ENCODE measurements around the gene TMEM214.
"Not testable (repeated sequence)": the region's sequence is repeated elsewhere in the genome, so short reads cannot be mapped to it uniquely, and the experiment has no call there.

TMEM214 gene

DNA sequence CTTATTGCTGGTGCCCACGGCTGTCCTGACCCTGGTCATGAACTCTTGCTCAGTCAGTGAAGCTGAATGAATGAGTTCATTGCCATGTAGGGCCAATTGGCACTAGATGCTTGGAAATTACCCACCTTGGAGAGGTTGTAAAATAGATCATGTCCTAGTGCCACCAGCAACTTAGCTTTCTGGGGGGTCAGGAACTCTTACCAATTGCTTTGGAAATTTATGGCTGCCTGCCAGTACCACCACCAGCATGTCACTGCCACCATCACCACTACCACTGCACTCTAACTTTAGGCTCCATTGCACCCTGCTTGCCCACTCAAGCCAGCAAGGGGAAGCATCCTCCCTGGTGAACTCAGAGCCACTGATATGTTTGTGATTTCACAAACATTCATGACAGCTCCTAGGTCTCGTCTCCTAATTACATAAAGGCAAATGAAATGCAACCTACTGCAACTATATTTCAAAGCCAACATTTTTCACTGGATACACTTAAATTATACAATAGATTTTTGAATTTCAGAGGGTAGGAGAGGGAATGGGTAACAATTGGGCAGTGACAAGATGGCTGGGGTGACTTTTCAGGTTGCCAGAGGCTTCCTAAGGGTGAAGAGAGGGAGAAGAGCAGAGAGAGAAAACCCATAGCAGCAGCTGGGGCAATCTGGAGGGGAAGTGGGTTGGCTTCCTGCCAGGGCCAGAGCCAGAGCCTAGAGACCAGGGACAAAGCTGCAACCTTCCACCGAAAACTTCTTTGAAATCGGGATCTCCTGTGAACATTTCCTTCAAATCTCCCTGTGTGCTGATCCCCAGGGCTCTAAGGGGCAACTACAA is 42.2 kb downstream of the TMEM214 start:
- no peaks in the 10 kb centered on the region for H3K27me3 ChIP-seq (ENCODE audit: control insufficient read depth, insufficient read depth, low read length)
- no peak overlapping the region for H3K27ac ChIP-seq (ENCODE audit: low read length)
- no peaks in the 10 kb centered on the region for H3K36me3 ChIP-seq (ENCODE audit: control insufficient read depth, low read depth, low read length)
- H3K4me3 ChIP-seq (ENCODE audit: low read length) = no peak overlapping the region
- H3K4me1 ChIP-seq (ENCODE audit: control insufficient read depth, low read depth, low read length) = no peaks in the 10 kb centered on the region
- no peaks in the 10 kb centered on the region for H3K9me3 ChIP-seq (ENCODE audit: control insufficient read depth, low read depth, low read length)
- no peak overlapping the region for H3K9ac ChIP-seq (ENCODE audit: low read length)

DNA sequence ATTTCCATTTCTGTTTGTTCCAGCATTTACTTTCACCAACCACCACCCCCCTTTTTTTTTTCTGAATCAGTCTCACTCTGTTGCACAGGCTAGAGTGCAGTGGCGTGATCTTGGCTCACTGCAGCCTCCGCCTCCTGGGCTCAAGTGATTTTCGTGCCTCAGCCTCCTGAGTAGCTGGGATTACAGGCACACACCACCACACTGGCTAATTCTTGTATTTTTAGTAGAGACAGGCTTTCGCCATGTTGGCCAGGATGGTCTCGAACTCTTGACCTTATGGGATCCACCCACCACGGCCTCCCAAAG is 42.8 kb downstream of the TMEM214 start:
- H3K4me3 ChIP-seq (ENCODE audit: low read length); H3K9ac ChIP-seq (ENCODE audit: low read length); H3K4me1 ChIP-seq (ENCODE audit: control insufficient read depth, low read depth, low read length); H3K27me3 ChIP-seq (ENCODE audit: control insufficient read depth, insufficient read depth, low read length); H3K36me3 ChIP-seq (ENCODE audit: control insufficient read depth, low read depth, low read length); H3K9me3 ChIP-seq (ENCODE audit: control insufficient read depth, low read depth, low read length); H3K27ac ChIP-seq (ENCODE audit: low read length): not testable (repeated sequence)

DNA sequence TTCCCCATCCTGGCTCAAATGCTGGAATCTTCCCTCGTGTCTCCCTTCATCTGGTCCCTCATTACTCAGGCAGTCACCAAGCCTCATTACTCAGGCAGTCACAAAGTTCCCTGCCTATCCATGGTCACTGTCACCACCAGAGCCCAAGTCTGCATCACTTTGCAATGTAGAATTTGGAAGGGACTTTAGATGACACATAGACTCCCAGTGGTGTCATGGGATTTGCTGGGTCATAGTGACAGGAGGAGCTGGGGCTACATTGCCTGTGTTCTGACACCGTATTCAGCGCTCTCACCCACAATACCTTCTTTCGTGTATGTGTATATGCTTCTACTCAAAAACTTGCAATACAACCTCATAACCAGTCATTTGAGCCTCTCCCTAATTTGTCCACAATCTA is 43.6 kb downstream of the TMEM214 start:
- Histone ChIP-seq H3K36me3 (ENCODE audit: control insufficient read depth, low read depth, low read length) (no peaks in the 10 kb centered on the region), H3K4me3 (ENCODE audit: low read length) (no peak overlapping the region), H3K27ac (ENCODE audit: low read length) (no peak overlapping the region), H3K27me3 (ENCODE audit: control insufficient read depth, insufficient read depth, low read length) (no peaks in the 10 kb centered on the region), H3K9me3 (ENCODE audit: control insufficient read depth, low read depth, low read length) (no peaks in the 10 kb centered on the region), H3K9ac (ENCODE audit: low read length) (no peak overlapping the region), H3K4me1 (ENCODE audit: control insufficient read depth, low read depth, low read length) (no peaks in the 10 kb centered on the region)

DNA sequence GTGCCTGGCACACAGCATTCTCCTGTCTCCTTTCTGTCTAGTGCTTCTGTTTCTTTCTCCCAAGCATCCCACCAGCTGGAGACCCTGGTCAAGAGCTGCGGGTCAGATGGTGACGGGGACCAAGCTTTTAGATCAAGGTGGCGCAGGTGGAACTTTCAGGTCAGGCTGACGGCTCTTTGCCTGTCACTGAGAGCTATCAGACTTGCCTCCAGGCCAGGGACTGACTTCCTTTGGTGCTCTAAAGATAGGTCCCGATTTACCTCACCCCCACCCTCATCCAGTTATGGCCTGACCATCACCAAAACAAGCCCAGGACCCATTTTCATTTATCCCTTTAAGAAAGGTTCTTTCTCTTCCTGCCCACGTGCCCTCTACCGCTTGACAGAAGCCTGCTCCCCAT is 44.5 kb downstream of the TMEM214 start:
- H3K36me3 ChIP-seq (ENCODE audit: control insufficient read depth, low read depth, low read length) = no peaks in the 10 kb centered on the region
- H3K4me1 ChIP-seq (ENCODE audit: control insufficient read depth, low read depth, low read length) = no peaks in the 10 kb centered on the region
- H3K9me3 ChIP-seq (ENCODE audit: control insufficient read depth, low read depth, low read length) = no peaks in the 10 kb centered on the region
- no peak overlapping the region for H3K4me3 ChIP-seq (ENCODE audit: low read length)
- no peak overlapping the region for H3K9ac ChIP-seq (ENCODE audit: low read length)
- H3K27me3 ChIP-seq (ENCODE audit: control insufficient read depth, insufficient read depth, low read length) = no peaks in the 10 kb centered on the region
- H3K27ac ChIP-seq (ENCODE audit: low read length) = no peak overlapping the region

DNA sequence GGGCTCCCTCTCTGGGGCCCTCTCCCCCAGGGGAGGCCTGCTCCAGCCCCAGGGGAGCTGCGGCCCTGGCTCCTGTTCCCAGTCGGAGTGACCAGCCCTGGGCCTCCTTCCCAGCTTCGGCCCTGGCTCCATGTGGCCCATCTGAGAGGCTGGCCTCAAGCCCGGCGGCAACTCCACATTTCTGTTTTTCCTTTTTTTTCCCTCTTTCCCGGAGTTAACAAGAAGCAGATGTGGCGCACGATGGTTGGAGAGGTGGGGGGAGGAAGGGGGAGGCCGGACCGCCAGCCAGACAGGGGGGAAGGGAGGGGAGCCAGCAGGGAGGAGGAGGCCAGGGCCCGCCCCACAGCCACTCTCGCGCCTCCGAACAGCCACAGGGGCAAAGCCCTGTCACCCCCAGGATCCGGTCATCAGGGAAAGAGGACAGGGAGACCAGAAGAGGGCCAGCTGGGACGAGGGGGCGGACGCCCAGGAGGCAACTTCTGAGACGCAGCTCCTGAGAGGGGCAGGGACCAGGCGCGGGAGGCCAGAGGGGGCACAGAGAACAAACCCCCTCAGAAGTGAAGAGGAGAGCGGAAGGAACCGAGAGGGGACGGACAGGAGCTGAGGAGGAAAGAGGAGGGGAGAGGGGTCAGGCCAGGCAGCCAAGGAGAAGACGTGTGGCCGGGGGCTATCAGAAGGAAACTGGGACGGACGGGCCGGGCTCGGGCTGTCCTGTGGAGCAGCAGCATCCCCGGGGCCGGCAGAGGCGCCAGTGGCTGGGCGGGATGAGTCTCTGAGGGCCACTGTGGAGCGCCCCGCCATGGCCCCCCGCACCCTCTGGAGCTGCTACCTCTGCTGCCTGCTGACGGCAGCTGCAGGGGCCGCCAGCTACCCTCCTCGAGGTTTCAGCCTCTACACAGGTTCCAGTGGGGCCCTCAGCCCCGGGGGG is 45.8 kb downstream of the TMEM214 start, which contains the start of gene EMILIN1:
EMILIN1 (plus strand) TSS at position 349 of the 928 bp plus-strand sequence; CDS start at position 800, 451 bp downstream.
- no peak within 1 kb of the TSS for H3K27ac ChIP-seq (ENCODE audit: low read length)
- no peak within 1 kb of the TSS for H3K9ac ChIP-seq (ENCODE audit: low read length)
- no peak within 1 kb of the TSS for H3K4me3 ChIP-seq (ENCODE audit: low read length)

DNA sequence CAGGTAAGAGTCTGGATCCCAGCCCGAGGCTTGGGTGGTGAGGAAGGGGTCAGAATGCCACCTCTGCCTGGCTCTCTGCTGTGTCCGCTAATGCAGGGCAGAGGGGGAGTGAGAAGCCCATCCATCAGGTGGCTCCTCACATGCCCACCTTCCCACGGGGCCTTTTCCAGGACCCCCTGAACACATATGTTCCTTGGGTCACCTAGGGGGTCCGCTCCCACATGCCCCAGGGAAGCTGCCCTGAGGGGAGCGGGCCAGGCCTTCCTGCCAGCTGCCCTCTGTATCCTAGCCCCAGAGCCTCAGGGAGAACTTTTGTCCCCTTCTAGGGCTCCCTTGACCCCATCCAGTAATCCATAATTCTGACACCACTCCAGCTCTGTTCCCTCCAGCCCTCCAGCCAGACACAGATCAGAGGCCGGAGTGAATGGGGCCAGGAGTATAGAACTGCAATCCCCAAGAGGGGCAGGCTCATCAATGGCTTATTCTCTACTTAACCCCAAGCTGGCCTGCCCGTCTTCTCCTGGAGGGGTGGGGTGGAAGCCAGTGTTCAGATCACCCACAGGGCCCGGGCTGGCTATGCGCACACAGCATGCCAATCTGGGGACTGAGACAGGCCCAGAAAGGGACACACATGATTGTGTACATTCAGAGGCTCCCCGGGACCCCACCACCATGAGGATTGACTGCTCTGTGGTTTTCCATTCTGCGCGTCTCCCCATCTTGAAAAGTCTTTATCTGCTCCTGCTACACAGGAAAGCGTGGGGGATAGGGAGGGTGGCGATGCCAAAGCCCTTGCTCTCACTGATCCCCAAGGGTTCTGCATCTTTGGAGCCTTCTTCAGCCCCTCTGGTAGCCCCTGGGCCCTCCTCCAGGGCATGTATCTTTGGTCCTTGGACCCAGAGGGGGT is 46.7 kb downstream of the TMEM214 start:
- H3K27me3 ChIP-seq (ENCODE audit: control insufficient read depth, insufficient read depth, low read length) = no peaks in the 10 kb centered on the region
- H3K4me1 ChIP-seq (ENCODE audit: control insufficient read depth, low read depth, low read length) = no peaks in the 10 kb centered on the region
- no peak overlapping the region for H3K4me3 ChIP-seq (ENCODE audit: low read length)
- no peak overlapping the region for H3K27ac ChIP-seq (ENCODE audit: low read length)
- no peak overlapping the region for H3K9ac ChIP-seq (ENCODE audit: low read length)
- no peaks in the 10 kb centered on the region for H3K36me3 ChIP-seq (ENCODE audit: control insufficient read depth, low read depth, low read length)
- H3K9me3 ChIP-seq (ENCODE audit: control insufficient read depth, low read depth, low read length) = no peaks in the 10 kb centered on the region

More for the DNA sequence above, 45.8 kb downstream of the TMEM214 start, which contains the start of gene EMILIN1:
- H3K4me1 ChIP-seq (ENCODE audit: control insufficient read depth, low read depth, low read length) = no peaks in the 10 kb centered on the region
- H3K9me3 ChIP-seq (ENCODE audit: control insufficient read depth, low read depth, low read length) = no peaks in the 10 kb centered on the region
- H3K27me3 ChIP-seq (ENCODE audit: control insufficient read depth, insufficient read depth, low read length) = no peaks in the 10 kb centered on the region
- no peaks in the 10 kb centered on the region for H3K36me3 ChIP-seq (ENCODE audit: control insufficient read depth, low read depth, low read length)

DNA sequence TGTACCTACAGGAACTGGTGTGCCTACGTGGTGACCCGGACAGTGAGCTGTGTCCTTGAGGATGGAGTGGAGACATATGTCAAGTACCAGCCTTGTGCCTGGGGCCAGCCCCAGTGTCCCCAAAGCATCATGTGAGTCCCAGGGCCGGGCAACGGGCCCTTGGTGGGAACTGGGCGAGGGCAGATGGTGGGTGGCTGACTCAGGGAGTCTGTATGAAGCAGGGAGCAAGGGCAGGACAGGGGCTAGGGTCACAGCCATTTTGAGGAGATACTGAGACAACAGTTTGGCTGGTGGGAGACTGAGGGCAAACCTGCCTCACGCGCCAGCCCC is 47.3 kb downstream of the TMEM214 start:
- Histone ChIP-seq H3K27ac (ENCODE audit: low read length) (no peak overlapping the region), H3K9ac (ENCODE audit: low read length) (no peak overlapping the region), H3K9me3 (ENCODE audit: control insufficient read depth, low read depth, low read length) (no peaks in the 10 kb centered on the region), H3K27me3 (ENCODE audit: control insufficient read depth, insufficient read depth, low read length) (peaks cover 6% of the 10 kb centered on the region), H3K4me3 (ENCODE audit: low read length) (no peak overlapping the region), H3K4me1 (ENCODE audit: control insufficient read depth, low read depth, low read length) (no peaks in the 10 kb centered on the region), H3K36me3 (ENCODE audit: control insufficient read depth, low read depth, low read length) (no peaks in the 10 kb centered on the region)

DNA sequence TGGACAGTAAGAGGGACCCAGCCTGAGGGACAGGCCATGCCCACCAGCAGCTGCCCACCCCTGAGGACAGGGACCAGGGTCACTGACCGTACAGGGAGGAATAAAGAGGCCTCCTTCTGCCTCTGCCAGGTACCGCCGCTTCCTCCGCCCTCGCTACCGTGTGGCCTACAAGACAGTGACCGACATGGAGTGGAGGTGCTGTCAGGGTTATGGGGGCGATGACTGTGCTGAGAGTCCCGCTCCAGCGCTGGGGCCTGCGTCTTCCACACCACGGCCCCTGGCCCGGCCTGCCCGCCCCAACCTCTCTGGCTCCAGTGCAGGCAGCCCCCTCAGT is 47.8 kb downstream of the TMEM214 start:
- Histone ChIP-seq H3K9ac (ENCODE audit: low read length) (no peak overlapping the region), H3K27ac (ENCODE audit: low read length) (no peak overlapping the region), H3K27me3 (ENCODE audit: control insufficient read depth, insufficient read depth, low read length) (peaks cover 11% of the 10 kb centered on the region), H3K4me3 (ENCODE audit: low read length) (no peak overlapping the region), H3K4me1 (ENCODE audit: control insufficient read depth, low read depth, low read length) (no peaks in the 10 kb centered on the region), H3K9me3 (ENCODE audit: control insufficient read depth, low read depth, low read length) (no peaks in the 10 kb centered on the region), H3K36me3 (ENCODE audit: control insufficient read depth, low read depth, low read length) (no peaks in the 10 kb centered on the region)

DNA sequence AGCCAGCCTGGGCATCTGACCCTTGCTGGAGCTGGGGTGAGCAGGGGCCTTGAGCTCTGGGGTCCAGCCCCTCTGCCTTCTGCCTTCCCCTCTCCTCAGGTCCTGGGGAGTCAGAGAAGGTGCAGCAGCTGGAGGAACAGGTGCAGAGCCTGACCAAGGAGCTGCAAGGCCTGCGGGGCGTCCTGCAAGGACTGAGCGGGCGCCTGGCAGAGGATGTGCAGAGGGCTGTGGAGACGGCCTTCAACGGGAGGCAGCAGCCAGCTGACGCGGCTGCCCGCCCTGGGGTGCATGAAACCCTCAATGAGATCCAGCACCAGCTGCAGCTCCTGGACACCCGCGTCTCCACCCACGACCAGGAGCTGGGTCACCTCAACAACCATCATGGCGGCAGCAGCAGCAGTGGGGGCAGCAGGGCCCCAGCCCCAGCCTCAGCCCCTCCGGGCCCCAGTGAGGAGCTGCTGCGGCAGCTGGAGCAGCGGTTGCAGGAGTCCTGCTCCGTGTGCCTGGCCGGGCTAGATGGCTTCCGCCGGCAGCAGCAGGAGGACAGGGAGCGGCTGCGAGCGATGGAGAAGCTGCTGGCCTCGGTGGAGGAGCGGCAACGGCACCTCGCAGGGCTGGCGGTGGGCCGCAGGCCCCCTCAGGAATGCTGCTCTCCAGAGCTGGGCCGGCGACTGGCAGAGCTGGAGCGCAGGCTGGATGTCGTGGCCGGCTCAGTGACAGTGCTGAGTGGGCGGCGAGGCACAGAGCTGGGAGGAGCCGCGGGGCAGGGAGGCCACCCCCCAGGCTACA is 49.4 kb downstream of the TMEM214 start:
- no peaks in the 10 kb centered on the region for H3K4me1 ChIP-seq (ENCODE audit: control insufficient read depth, low read depth, low read length)
- no peaks in the 10 kb centered on the region for H3K9me3 ChIP-seq (ENCODE audit: control insufficient read depth, low read depth, low read length)
- no peak overlapping the region for H3K9ac ChIP-seq (ENCODE audit: low read length)
- no peak overlapping the region for H3K27ac ChIP-seq (ENCODE audit: low read length)
- H3K4me3 ChIP-seq (ENCODE audit: low read length) = no peak overlapping the region
- peaks cover 14% of the 10 kb centered on the region for H3K27me3 ChIP-seq (ENCODE audit: control insufficient read depth, insufficient read depth, low read length)
- no peaks in the 10 kb centered on the region for H3K36me3 ChIP-seq (ENCODE audit: control insufficient read depth, low read depth, low read length)

DNA sequence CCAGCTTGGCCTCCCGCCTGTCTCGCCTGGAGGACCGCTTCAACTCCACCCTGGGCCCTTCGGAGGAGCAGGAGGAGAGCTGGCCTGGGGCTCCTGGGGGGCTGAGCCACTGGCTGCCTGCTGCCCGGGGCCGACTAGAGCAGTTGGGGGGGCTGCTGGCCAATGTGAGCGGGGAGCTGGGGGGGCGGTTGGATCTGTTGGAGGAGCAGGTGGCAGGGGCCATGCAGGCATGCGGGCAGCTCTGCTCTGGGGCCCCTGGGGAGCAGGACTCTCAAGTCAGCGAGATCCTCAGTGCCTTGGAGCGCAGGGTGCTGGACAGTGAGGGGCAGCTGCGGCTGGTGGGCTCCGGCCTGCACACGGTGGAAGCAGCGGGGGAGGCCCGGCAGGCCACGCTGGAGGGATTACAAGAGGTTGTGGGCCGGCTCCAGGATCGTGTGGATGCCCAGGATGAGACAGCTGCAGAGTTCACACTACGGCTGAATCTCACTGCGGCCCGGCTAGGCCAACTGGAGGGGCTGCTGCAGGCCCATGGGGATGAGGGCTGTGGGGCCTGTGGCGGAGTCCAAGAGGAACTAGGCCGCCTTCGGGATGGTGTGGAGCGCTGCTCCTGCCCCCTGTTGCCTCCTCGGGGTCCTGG is 50.1 kb downstream of the TMEM214 start:
- no peaks in the 10 kb centered on the region for H3K36me3 ChIP-seq (ENCODE audit: control insufficient read depth, low read depth, low read length)
- peaks cover 6% of the 10 kb centered on the region for H3K4me1 ChIP-seq (ENCODE audit: control insufficient read depth, low read depth, low read length)
- no peak overlapping the region for H3K9ac ChIP-seq (ENCODE audit: low read length)
- H3K9me3 ChIP-seq (ENCODE audit: control insufficient read depth, low read depth, low read length) = no peaks in the 10 kb centered on the region
- H3K27me3 ChIP-seq (ENCODE audit: control insufficient read depth, insufficient read depth, low read length) = peaks cover 21% of the 10 kb centered on the region
- no peak overlapping the region for H3K4me3 ChIP-seq (ENCODE audit: low read length)
- H3K27ac ChIP-seq (ENCODE audit: low read length) = no peak overlapping the region

All from iPS-18a (cell line).